Measurements from ENCODE around the gene ERP44. TPM values are rescaled to one million over a fixed set of nuclear protein-coding genes. Genes with fewer than 3 reads are reported as not detected.
"Not testable (repeated sequence)": the region's sequence is repeated elsewhere in the genome, so short reads cannot be mapped to it uniquely, and the experiment has no call there.

The ERP44 gene
- total and polyA plus RNA-seq, 9 donors = 16.0 to 26.5 (median 18.8) TPM

DNA sequence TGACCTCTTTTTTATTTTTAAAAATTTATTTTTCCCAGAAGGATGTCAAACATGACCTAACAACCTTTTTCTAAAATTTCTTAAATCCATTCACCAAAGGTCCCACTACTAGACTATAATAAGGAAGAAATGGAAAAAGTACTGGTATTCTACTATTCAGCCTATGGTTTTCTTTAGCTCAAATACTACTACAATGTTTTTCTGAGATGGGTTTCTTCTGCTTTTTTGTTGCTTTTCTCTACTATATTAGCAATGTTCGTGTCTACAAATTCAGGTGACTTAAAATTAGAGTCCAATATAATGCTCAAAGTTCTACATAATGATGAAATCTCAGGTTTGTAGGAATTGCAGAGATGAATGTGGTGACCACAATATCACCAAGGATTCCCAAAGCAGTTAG is 7.9 kb downstream of the ERP44 start:
- H3K4me1 ChIP-seq (ENCODE audit: control insufficient read depth, insufficient read depth, low read length) = no peaks in the 10 kb centered on the region
- no peak for DNase-seq
- no peaks in the 10 kb centered on the region for H3K9me3 ChIP-seq (replicated peaks; ENCODE audit: control insufficient read depth, low read depth, low read length)
- H3K27ac ChIP-seq (ENCODE audit: low read length) = no peak overlapping the region
- no CpG with 5 or more reads among the region's 1 CpG for WGBS (ENCODE audit: insufficient coverage)
- H3K27me3 ChIP-seq (ENCODE audit: control insufficient read depth, insufficient read depth, low read length) = no peaks in the 10 kb centered on the region
- H3K36me3 ChIP-seq (ENCODE audit: control insufficient read depth, insufficient read depth, low read length) = no peaks in the 10 kb centered on the region
- H3K4me3 ChIP-seq (ENCODE audit: low read length) = no peak overlapping the region

- no peak for DNase-seq
- 38% methylated on average over 2 of the region's 4 CpGs for WGBS (ENCODE audit: insufficient coverage)
- H3K27ac ChIP-seq (ENCODE audit: low read length) = no peak overlapping the region
- no peaks in the 10 kb centered on the region for H3K27me3 ChIP-seq (ENCODE audit: control insufficient read depth, insufficient read depth, low read length)
- no peaks in the 10 kb centered on the region for H3K36me3 ChIP-seq (ENCODE audit: control insufficient read depth, insufficient read depth, low read length)
- no peaks in the 10 kb centered on the region for H3K9me3 ChIP-seq (replicated peaks; ENCODE audit: control insufficient read depth, low read depth, low read length)
- H3K4me3 ChIP-seq (ENCODE audit: low read length) = no peak overlapping the region
- no peaks in the 10 kb centered on the region for H3K4me1 ChIP-seq (ENCODE audit: control insufficient read depth, insufficient read depth, low read length)
Measured at GRCh38 chr9:100088202-100088601, 10.6 kb downstream of the ERP44 start.

- H3K4me3 ChIP-seq (ENCODE audit: low read length) = no peak overlapping the region
- no peak for DNase-seq
- no peaks in the 10 kb centered on the region for H3K9me3 ChIP-seq (replicated peaks; ENCODE audit: control insufficient read depth, low read depth, low read length)
- no peak overlapping the region for H3K27ac ChIP-seq (ENCODE audit: low read length)
- H3K27me3 ChIP-seq (ENCODE audit: control insufficient read depth, insufficient read depth, low read length) = no peaks in the 10 kb centered on the region
- no CpG with 5 or more reads among the region's 1 CpG for WGBS (ENCODE audit: insufficient coverage)
- no peaks in the 10 kb centered on the region for H3K36me3 ChIP-seq (ENCODE audit: control insufficient read depth, insufficient read depth, low read length)
- H3K4me1 ChIP-seq (ENCODE audit: control insufficient read depth, insufficient read depth, low read length) = no peaks in the 10 kb centered on the region
Measured at GRCh38 chr9:100087218-100087617, 11.6 kb downstream of the ERP44 start.

GRCh38 chr9:100086097-100086635 is 12.6 kb downstream of the ERP44 start:
- WGBS (ENCODE audit: insufficient coverage) = 78% methylated on average over 1 of the region's 3 CpGs
- DNase-seq = no peak
- no peaks in the 10 kb centered on the region for H3K27me3 ChIP-seq (ENCODE audit: control insufficient read depth, insufficient read depth, low read length)
- no peaks in the 10 kb centered on the region for H3K4me1 ChIP-seq (ENCODE audit: control insufficient read depth, insufficient read depth, low read length)
- H3K9me3 ChIP-seq (replicated peaks; ENCODE audit: control insufficient read depth, low read depth, low read length) = no peaks in the 10 kb centered on the region
- H3K27ac ChIP-seq (ENCODE audit: low read length) = no peak overlapping the region
- no peak overlapping the region for H3K4me3 ChIP-seq (ENCODE audit: low read length)
- no peaks in the 10 kb centered on the region for H3K36me3 ChIP-seq (ENCODE audit: control insufficient read depth, insufficient read depth, low read length)

- no CpG with 5 or more reads among the region's 5 CpGs for WGBS (ENCODE audit: insufficient coverage)
- Histone ChIP-seq H3K4me3 (ENCODE audit: low read length) (no peak overlapping the region), H3K27ac (ENCODE audit: low read length) (no peak overlapping the region), H3K36me3 (ENCODE audit: control insufficient read depth, insufficient read depth, low read length) (no peaks in the 10 kb centered on the region), H3K27me3 (ENCODE audit: control insufficient read depth, insufficient read depth, low read length) (no peaks in the 10 kb centered on the region), H3K9me3 (replicated peaks; ENCODE audit: control insufficient read depth, low read depth, low read length) (no peaks in the 10 kb centered on the region), H3K4me1 (ENCODE audit: control insufficient read depth, insufficient read depth, low read length) (no peaks in the 10 kb centered on the region)
- no peak for DNase-seq
Measured at GRCh38 chr9:100084734-100085133, 14.1 kb downstream of the ERP44 start.

DNA sequence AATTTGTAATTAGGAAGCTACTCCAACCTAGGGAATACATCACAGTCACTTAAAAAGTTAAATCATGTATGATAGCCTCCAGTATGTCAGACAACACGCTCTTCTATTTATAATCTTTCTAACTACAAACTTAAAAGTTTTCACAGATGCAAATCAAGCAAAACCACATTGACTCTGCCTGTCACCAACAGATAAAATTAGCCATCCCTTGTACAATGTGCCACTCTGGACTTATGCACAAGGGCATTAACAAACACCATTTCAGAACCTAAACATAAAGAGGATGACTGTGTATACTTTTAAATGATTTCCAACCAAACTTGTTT is 14.7 kb downstream of the ERP44 start:
- no peaks in the 10 kb centered on the region for H3K36me3 ChIP-seq (ENCODE audit: control insufficient read depth, insufficient read depth, low read length)
- no peaks in the 10 kb centered on the region for H3K4me1 ChIP-seq (ENCODE audit: control insufficient read depth, insufficient read depth, low read length)
- no peak overlapping the region for H3K27ac ChIP-seq (ENCODE audit: low read length)
- no peak overlapping the region for H3K4me3 ChIP-seq (ENCODE audit: low read length)
- H3K27me3 ChIP-seq (ENCODE audit: control insufficient read depth, insufficient read depth, low read length) = no peaks in the 10 kb centered on the region
- no peaks in the 10 kb centered on the region for H3K9me3 ChIP-seq (replicated peaks; ENCODE audit: control insufficient read depth, low read depth, low read length)
- whole genome bisulfite sequencing (ENCODE audit: insufficient coverage) = no CpG with 5 or more reads among the region's 1 CpG
- no peak for DNase-seq

DNA sequence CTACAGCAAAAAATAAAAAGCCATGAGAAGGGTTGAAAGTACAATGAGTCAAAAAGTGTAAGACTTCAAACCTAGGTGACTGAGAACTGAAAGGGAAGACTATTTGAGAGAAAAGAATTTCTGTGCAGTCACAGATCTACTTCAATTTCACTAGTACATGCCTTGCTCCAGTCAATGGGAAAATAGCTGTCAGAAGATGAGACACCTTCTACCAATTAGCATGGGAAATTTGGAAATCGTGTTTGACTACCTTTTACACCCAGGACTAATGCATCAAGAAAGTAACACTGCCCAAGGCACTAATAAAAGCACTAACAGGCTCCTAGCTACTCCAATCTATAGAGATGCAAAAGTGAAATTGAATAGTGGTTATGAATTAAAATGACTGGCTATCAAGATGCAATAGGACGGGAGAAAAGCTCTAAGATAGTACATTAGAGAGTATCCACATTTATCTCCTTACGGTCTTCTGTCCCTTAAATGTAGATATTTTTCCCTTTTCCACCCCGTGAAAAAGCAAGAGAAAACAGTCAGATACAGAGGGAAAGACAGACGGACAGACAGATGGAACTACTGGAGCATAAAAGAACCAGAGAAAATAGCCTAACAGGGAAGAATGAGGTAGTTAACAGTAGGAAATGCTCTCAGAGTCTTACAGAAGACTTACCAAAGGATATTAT is 15.2 kb downstream of the ERP44 start:
- Histone ChIP-seq H3K27me3 (ENCODE audit: control insufficient read depth, insufficient read depth, low read length) (no peaks in the 10 kb centered on the region), H3K4me1 (ENCODE audit: control insufficient read depth, insufficient read depth, low read length) (no peaks in the 10 kb centered on the region), H3K4me3 (ENCODE audit: low read length) (no peak overlapping the region), H3K36me3 (ENCODE audit: control insufficient read depth, insufficient read depth, low read length) (no peaks in the 10 kb centered on the region), H3K27ac (ENCODE audit: low read length) (no peak overlapping the region), H3K9me3 (replicated peaks; ENCODE audit: control insufficient read depth, low read depth, low read length) (no peaks in the 10 kb centered on the region)
- no peak for DNase-seq
- WGBS (ENCODE audit: insufficient coverage) = no CpG with 5 or more reads among the region's 5 CpGs

DNA sequence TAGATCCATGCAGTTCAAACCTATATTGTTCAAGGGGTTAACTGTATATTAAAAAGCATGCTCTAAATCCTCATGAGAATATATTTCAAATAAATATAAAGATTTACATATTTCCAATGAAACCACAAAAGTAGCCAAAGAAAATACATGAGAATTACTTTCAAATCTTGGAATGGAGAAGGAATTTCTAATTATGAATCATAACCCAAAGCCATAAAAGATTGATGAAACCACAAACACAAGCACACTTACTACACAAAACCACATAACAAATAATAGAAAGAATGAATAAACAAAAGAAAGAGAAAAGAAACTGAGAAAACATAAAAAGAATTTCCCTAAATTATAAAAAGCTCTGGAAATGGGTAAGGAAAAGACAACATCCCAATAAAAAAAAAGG is 16.0 kb downstream of the ERP44 start:
- Histone ChIP-seq H3K9me3 (replicated peaks; ENCODE audit: control insufficient read depth, low read depth, low read length) (no peaks in the 10 kb centered on the region), H3K4me3 (ENCODE audit: low read length) (no peak overlapping the region), H3K27ac (ENCODE audit: low read length) (no peak overlapping the region), H3K36me3 (ENCODE audit: control insufficient read depth, insufficient read depth, low read length) (no peaks in the 10 kb centered on the region), H3K27me3 (ENCODE audit: control insufficient read depth, insufficient read depth, low read length) (no peaks in the 10 kb centered on the region), H3K4me1 (ENCODE audit: control insufficient read depth, insufficient read depth, low read length) (no peaks in the 10 kb centered on the region)
- no peak for DNase-seq

GRCh38 chr9:100076256-100076655 is 22.5 kb downstream of the ERP44 start:
- not testable (repeated sequence) for H3K9me3 ChIP-seq (replicated peaks; ENCODE audit: control insufficient read depth, low read depth, low read length); H3K27me3 ChIP-seq (ENCODE audit: control insufficient read depth, insufficient read depth, low read length); H3K4me3 ChIP-seq (ENCODE audit: low read length); H3K36me3 ChIP-seq (ENCODE audit: control insufficient read depth, insufficient read depth, low read length); H3K4me1 ChIP-seq (ENCODE audit: control insufficient read depth, insufficient read depth, low read length); H3K27ac ChIP-seq (ENCODE audit: low read length); DNase-seq
- 100% methylated on average over 2 of the region's 4 CpGs for WGBS (ENCODE audit: insufficient coverage)

- H3K27me3 ChIP-seq (ENCODE audit: control insufficient read depth, insufficient read depth, low read length) = no peaks in the 10 kb centered on the region
- DNase-seq = no peak
- no peaks in the 10 kb centered on the region for H3K4me1 ChIP-seq (ENCODE audit: control insufficient read depth, insufficient read depth, low read length)
- no peak overlapping the region for H3K27ac ChIP-seq (ENCODE audit: low read length)
- 100% methylated on average over 2 of the region's 6 CpGs for WGBS (ENCODE audit: insufficient coverage)
- no peak overlapping the region for H3K4me3 ChIP-seq (ENCODE audit: low read length)
- H3K36me3 ChIP-seq (ENCODE audit: control insufficient read depth, insufficient read depth, low read length) = no peaks in the 10 kb centered on the region
- no peaks in the 10 kb centered on the region for H3K9me3 ChIP-seq (replicated peaks; ENCODE audit: control insufficient read depth, low read depth, low read length)
Measured at GRCh38 chr9:100074989-100075388, 23.8 kb downstream of the ERP44 start.

DNA sequence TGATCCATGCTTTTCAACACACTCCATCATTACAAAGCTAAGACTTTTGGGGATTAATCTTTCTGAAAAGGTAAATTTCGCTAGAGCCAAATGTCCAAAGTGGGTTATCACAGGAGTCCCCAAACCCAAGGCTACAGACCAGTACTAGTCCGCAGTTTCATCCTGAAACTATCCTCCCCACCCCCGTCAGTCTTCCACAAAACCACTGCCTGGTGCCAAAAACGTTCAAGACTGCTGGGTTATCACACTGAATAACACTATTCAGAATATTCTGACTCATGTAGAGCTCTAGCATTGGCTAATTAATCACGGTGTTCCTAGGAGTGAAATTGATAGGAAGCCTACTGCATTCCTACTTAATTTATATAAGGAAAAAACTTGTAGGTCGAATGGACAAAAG is 24.7 kb downstream of the ERP44 start:
- WGBS (ENCODE audit: insufficient coverage) = 100% methylated on average over 3 of the region's 6 CpGs
- Histone ChIP-seq H3K27ac (ENCODE audit: low read length) (no peak overlapping the region), H3K36me3 (ENCODE audit: control insufficient read depth, insufficient read depth, low read length) (no peaks in the 10 kb centered on the region), H3K9me3 (replicated peaks; ENCODE audit: control insufficient read depth, low read depth, low read length) (no peaks in the 10 kb centered on the region), H3K27me3 (ENCODE audit: control insufficient read depth, insufficient read depth, low read length) (no peaks in the 10 kb centered on the region), H3K4me1 (ENCODE audit: control insufficient read depth, insufficient read depth, low read length) (no peaks in the 10 kb centered on the region), H3K4me3 (ENCODE audit: low read length) (no peak overlapping the region)
- DNase-seq = no peak
